OCI-LY3 (cell line): ENCODE data around the gene C9orf85.

Experiments
- CTCF ChIP-seq: fragments of 200-600, 300-600 bp; sonication (generic); IDR thresholded peaks from 2 replicates; pipeline ENCODE4 v1.5.1; 2014; ENCODE audit warnings: antibody characterized with exemption, low read length, low read depth
- EZH2phosphoT487 ChIP-seq: fragments of 200-600 bp; shearing (Covaris generic); IDR thresholded peaks from 2 replicates; pipeline ENCODE4 v1.6.1; 2018; ENCODE audit warnings: antibody characterized with exemption, mixed run types, low read depth

GRCh38 chr9:71863631-71864030 is 47.8 kb upstream of the C9orf85 start:
- no peak for TF ChIP-seq CTCF
- no peak for TF ChIP-seq EZH2phosphoT487
